ENCODE measurements around the gene GPD1. TPM values are rescaled to one million over a fixed set of nuclear protein-coding genes. Genes with fewer than 3 reads are reported as not detected.
"Not testable (repeated sequence)": the region's sequence is repeated elsewhere in the genome, so short reads cannot be mapped to it uniquely, and the experiment has no call there.

Gene GPD1
- total RNA-seq, 6 experiments from 2014 or later: 43.6 to 210 (median 110) TPM

GRCh38 chr12:50132505-50133135 lies 28.8 kb downstream of the GPD1 start:
- no peaks in the 10 kb centered on the region for H3K4me1 ChIP-seq
- TF ChIP-seq CTCF (IDR thresholded peaks at IDR 0.05) (peak; percentile 37 to 65 (median 52)), POLR2A (IDR thresholded peaks at IDR 0.05) (no peak)
- ATAC-seq (peak in 3 of 4 donors; percentile 42 to 76 (median 51)), DNase-seq (no peak)
- no peaks in the 10 kb centered on the region for H3K9me3 ChIP-seq
- peaks cover 0 to 24% (median 11%) of the 10 kb centered on the region in 4 donors for H3K36me3 ChIP-seq
- no peak overlapping the region for H3K4me3 ChIP-seq
- H3K27ac ChIP-seq: no peak overlapping the region
- WGBS (ENCODE audit: insufficient coverage, low coverage, low lambda C conversion rate, missing lambda C conversion rate): 41% methylated on average over 2 of the region's 2 CpGs
- intact Hi-C loops (cut with DNase I): no loop called here
- H3K27me3 ChIP-seq: no peaks in the 10 kb centered on the region

GRCh38 chr12:50142993-50143392 lies 39.2 kb downstream of the GPD1 start:
- no peak for ATAC-seq
- H3K27ac ChIP-seq: no peak overlapping the region
- no peak for DNase-seq
- H3K27me3 ChIP-seq: no peaks in the 10 kb centered on the region
- TF ChIP-seq CTCF (IDR thresholded peaks at IDR 0.05) (no peak), POLR2A (IDR thresholded peaks at IDR 0.05) (no peak)
- intact Hi-C loops (cut with DNase I): no loop called here
- no peak overlapping the region for H3K4me3 ChIP-seq
- H3K9me3 ChIP-seq: no peaks in the 10 kb centered on the region
- H3K4me1 ChIP-seq: no peaks in the 10 kb centered on the region
- peaks cover 0 to 9% (median 0%) of the 10 kb centered on the region in 4 donors for H3K36me3 ChIP-seq
- 86% methylated on average over 8 of the region's 8 CpGs for WGBS (ENCODE audit: insufficient coverage, low coverage, low lambda C conversion rate, missing lambda C conversion rate)

- no peak for DNase-seq
- Histone ChIP-seq H3K4me1 (no peaks in the 10 kb centered on the region), H3K9me3 (no peaks in the 10 kb centered on the region), H3K27ac (no peak overlapping the region), H3K27me3 (no peaks in the 10 kb centered on the region), H3K36me3 (peaks cover 0 to 9% (median 0%) of the 10 kb centered on the region in 4 donors), H3K4me3 (no peak overlapping the region)
- no peak for ATAC-seq
- WGBS (ENCODE audit: insufficient coverage, low coverage, low lambda C conversion rate, missing lambda C conversion rate): 78% methylated on average over 2 of the region's 2 CpGs
- TF ChIP-seq POLR2A (IDR thresholded peaks at IDR 0.05) (no peak), CTCF (IDR thresholded peaks at IDR 0.05) (no peak)
- intact Hi-C loops (cut with DNase I): no loop called here
Observed at GRCh38 chr12:50145439-50145838, 41.6 kb downstream of the GPD1 start.

GRCh38 chr12:50147281-50147680 lies 43.5 kb downstream of the GPD1 start:
- Histone ChIP-seq H3K4me3 (no peak overlapping the region), H3K9me3 (no peaks in the 10 kb centered on the region), H3K27me3 (no peaks in the 10 kb centered on the region), H3K36me3 (peaks cover 0 to 4% (median 0%) of the 10 kb centered on the region in 4 donors), H3K4me1 (no peaks in the 10 kb centered on the region), H3K27ac (no peak overlapping the region)
- 100% methylated on average over 4 of the region's 4 CpGs for WGBS (ENCODE audit: insufficient coverage, low coverage, low lambda C conversion rate, missing lambda C conversion rate)
- DNase-seq (no peak), ATAC-seq (no peak)
- TF ChIP-seq CTCF (IDR thresholded peaks at IDR 0.05): no peak
- no peak for TF ChIP-seq POLR2A (IDR thresholded peaks at IDR 0.05)
- intact Hi-C loops (cut with DNase I): no loop called here

GRCh38 chr12:50148011-50148410 lies 44.2 kb downstream of the GPD1 start:
- H3K4me3 ChIP-seq; H3K9me3 ChIP-seq; H3K27ac ChIP-seq; ATAC-seq; H3K27me3 ChIP-seq; H3K36me3 ChIP-seq; H3K4me1 ChIP-seq; DNase-seq; intact Hi-C loops (cut with DNase I): not testable (repeated sequence)
- 83% methylated on average over 6 of the region's 6 CpGs for WGBS (ENCODE audit: insufficient coverage, low coverage, low lambda C conversion rate, missing lambda C conversion rate)

All from right lobe of liver (tissue), 6 donors.